GM03348 (cell line): ENCODE data around the gene BCAS1.

Experiments
- DNase-seq: peaks from one replicate; pipeline ENCODE4 v3.0.0; 2012; ENCODE audit warnings: low spot score

The BCAS1 gene

GRCh38 chr20:54076259-54076658 lies 5.9 kb upstream of the BCAS1 start:
- no peak for DNase-seq

GRCh38 chr20:54075322-54075721 lies 4.9 kb upstream of the BCAS1 start:
- DNase-seq = no peak

- DNase-seq = no peak
Observed at GRCh38 chr20:54074511-54074910, 4.1 kb upstream of the BCAS1 start.

GRCh38 chr20:54073288-54073687 lies 2.9 kb upstream of the BCAS1 start:
- DNase-seq = no peak

- DNase-seq = no peak
Observed at GRCh38 chr20:54069501-54069971, 858 bp downstream of the BCAS1 start.

GRCh38 chr20:54068966-54069365 lies 1.4 kb downstream of the BCAS1 start:
- DNase-seq = no peak

- no peak for DNase-seq
Observed at GRCh38 chr20:54068495-54068894, 1.9 kb downstream of the BCAS1 start.

GRCh38 chr20:54067606-54068174 lies 2.7 kb downstream of the BCAS1 start:
- peak; percentile 38 for DNase-seq

GRCh38 chr20:54065601-54066038 lies 4.8 kb downstream of the BCAS1 start:
- no peak for DNase-seq

GRCh38 chr20:54064939-54065338 lies 5.5 kb downstream of the BCAS1 start:
- DNase-seq = no peak

GRCh38 chr20:54063992-54064676 lies 6.3 kb downstream of the BCAS1 start:
- no peak for DNase-seq

- no peak for DNase-seq
Observed at GRCh38 chr20:54063580-54063979, 6.8 kb downstream of the BCAS1 start.

GRCh38 chr20:54062812-54063280 lies 7.5 kb downstream of the BCAS1 start:
- peak; percentile 72 for DNase-seq

- peak; percentile 74 for DNase-seq
Observed at GRCh38 chr20:54061101-54061881, 9.1 kb downstream of the BCAS1 start.

- no peak for DNase-seq
Observed at GRCh38 chr20:54059691-54060364, 10.6 kb downstream of the BCAS1 start.

- DNase-seq = no peak
Observed at GRCh38 chr20:54058420-54059139, 11.8 kb downstream of the BCAS1 start.

- no peak for DNase-seq
Observed at GRCh38 chr20:54056762-54057639, 13.4 kb downstream of the BCAS1 start.

- DNase-seq = no peak
Observed at GRCh38 chr20:54054516-54054915, 15.9 kb downstream of the BCAS1 start.

- no peak for DNase-seq
Observed at GRCh38 chr20:54051068-54051467, 19.3 kb downstream of the BCAS1 start.

- no peak for DNase-seq
Observed at GRCh38 chr20:54048891-54049545, 21.4 kb downstream of the BCAS1 start.
